ENCODE measurements around the gene UQCRC2. TPM values are rescaled to one million over a fixed set of nuclear protein-coding genes. Genes with fewer than 3 reads are reported as not detected.

The UQCRC2 gene
- total RNA-seq, 2 donors from 2014 or later = 79.5 to 122 TPM

GRCh38 chr16:21989133-21989532, 36.0 kb downstream of the UQCRC2 start:
- TF ChIP-seq CTCF (IDR thresholded peaks at IDR 0.05) = no peak
- Histone ChIP-seq H3K9me3 (no peaks in the 10 kb centered on the region), H3K27ac (no peak overlapping the region), H3K27me3 (replicated peaks; ENCODE audit: insufficient read depth) (no peaks in the 10 kb centered on the region), H3K4me1 (ENCODE audit: control insufficient read depth in 1 of 2, low read depth in 2 of 2) (peaks cover 5 to 12% of the 10 kb centered on the region in 2 donors), H3K36me3 (peaks cover 7% of the 10 kb centered on the region), H3K4me3 (no peak overlapping the region)
- DNase-seq (ENCODE audit: low spot score) (no peak), ATAC-seq (ENCODE audit: insufficient number of reproducible peaks, low FRiP score, low read depth) (no peak)

GRCh38 chr16:21989751-21990150, 36.6 kb downstream of the UQCRC2 start:
- H3K4me3 ChIP-seq = no peak overlapping the region
- H3K36me3 ChIP-seq = peaks cover under 1% of the 10 kb centered on the region
- no peak overlapping the region for H3K27ac ChIP-seq
- ATAC-seq (ENCODE audit: insufficient number of reproducible peaks, low FRiP score, low read depth) (no peak), DNase-seq (ENCODE audit: low spot score) (no peak)
- no peaks in the 10 kb centered on the region for H3K9me3 ChIP-seq
- no peak for TF ChIP-seq CTCF (IDR thresholded peaks at IDR 0.05)
- no peaks in the 10 kb centered on the region for H3K27me3 ChIP-seq (replicated peaks; ENCODE audit: insufficient read depth)
- peaks cover 5 to 12% of the 10 kb centered on the region in 2 donors for H3K4me1 ChIP-seq (ENCODE audit: control insufficient read depth in 1 of 2, low read depth in 2 of 2)

GRCh38 chr16:21990381-21990944, 37.3 kb downstream of the UQCRC2 start:
- ATAC-seq (ENCODE audit: insufficient number of reproducible peaks, low FRiP score, low read depth) (no peak), DNase-seq (ENCODE audit: low spot score) (no peak)
- H3K4me1 ChIP-seq (ENCODE audit: control insufficient read depth in 1 of 2, low read depth in 2 of 2) = peaks cover 5 to 12% of the 10 kb centered on the region in 2 donors
- no peaks in the 10 kb centered on the region for H3K27me3 ChIP-seq (replicated peaks; ENCODE audit: insufficient read depth)
- H3K4me3 ChIP-seq = no peak overlapping the region
- TF ChIP-seq CTCF (IDR thresholded peaks at IDR 0.05) = no peak
- H3K9me3 ChIP-seq = no peaks in the 10 kb centered on the region
- H3K27ac ChIP-seq = no peak overlapping the region
- H3K36me3 ChIP-seq = no peaks in the 10 kb centered on the region

- Histone ChIP-seq H3K36me3 (no peaks in the 10 kb centered on the region), H3K27ac (no peak overlapping the region), H3K9me3 (no peaks in the 10 kb centered on the region), H3K4me1 (ENCODE audit: control insufficient read depth in 1 of 2, low read depth in 2 of 2) (peaks cover 5 to 12% of the 10 kb centered on the region in 2 donors), H3K4me3 (no peak overlapping the region), H3K27me3 (replicated peaks; ENCODE audit: insufficient read depth) (no peaks in the 10 kb centered on the region)
- DNase-seq (ENCODE audit: low spot score) = no peak
- no peak for ATAC-seq (ENCODE audit: insufficient number of reproducible peaks, low FRiP score, low read depth)
- TF ChIP-seq CTCF (IDR thresholded peaks at IDR 0.05) = no peak
Observed at GRCh38 chr16:21991621-21992020, 38.5 kb downstream of the UQCRC2 start.

- Histone ChIP-seq H3K27me3 (replicated peaks; ENCODE audit: insufficient read depth) (no peaks in the 10 kb centered on the region), H3K36me3 (no peaks in the 10 kb centered on the region), H3K4me3 (no peak overlapping the region), H3K9me3 (no peaks in the 10 kb centered on the region), H3K27ac (no peak overlapping the region), H3K4me1 (ENCODE audit: control insufficient read depth in 1 of 2, low read depth in 2 of 2) (no peaks in the 10 kb centered on the region)
- TF ChIP-seq CTCF (IDR thresholded peaks at IDR 0.05) = no peak
- DNase-seq (ENCODE audit: low spot score) (no peak), ATAC-seq (ENCODE audit: insufficient number of reproducible peaks, low FRiP score, low read depth) (no peak)
Observed at GRCh38 chr16:21994856-21995465, 41.8 kb downstream of the UQCRC2 start.
